OCI-LY7 (cell line): ENCODE measurements around the gene PATJ. TPM values are rescaled to one million over a fixed set of nuclear protein-coding genes. Genes with fewer than 3 reads are reported as not detected.

Source experiments
- BruUV-seq: library from RNA; stranded (reverse); fragments of 400-500 nt; replicated peaks from 2 replicates; lab custom pipeline; 2021; lab: Mats Ljungman, UMichigan
- CTCF ChIA-PET: fragments of 300-600 bp; sonication (Branson Sonifier 250); formaldehyde crosslinking; loops from one replicate; lab custom pipeline; 2022; ENCODE audit warnings: antibody characterized with exemption; ENCODE audit not compliant: unreplicated experiment; lab: Charles Lee
- POLR2A ChIA-PET: fragments of 300-600 bp; sonication (Branson Sonifier 250); formaldehyde crosslinking; loops from one replicate; lab custom pipeline; 2022; ENCODE audit warnings: antibody characterized with exemption; lab: Charles Lee
- DNase-seq: peaks from one replicate; pipeline ENCODE4 v3.0.0-alpha.2; 2015; ENCODE audit warnings: low spot score
- H2AFZ ChIP-seq: fragments of 200-600 bp; sonication (generic), shearing (Covaris generic); 2 replicates; pipeline ENCODE4 v1.6.1; 2014; ENCODE audit warnings: mild to moderate bottlenecking, antibody characterized with exemption, low read length, moderate library complexity
- H3K27ac ChIP-seq: fragments of 200-600 bp; sonication (generic); 2 replicates; pipeline ENCODE4 v1.5.1; 2014; ENCODE audit warnings: mixed run types, low read depth, mild to moderate bottlenecking, moderate library complexity, low read length, inconsistent platforms; ENCODE audit not compliant: poor library complexity, severe bottlenecking
- H3K36me3 ChIP-seq: fragments of 200-600 bp; sonication (generic); 2 replicates; pipeline ENCODE4 v1.6.1; 2014; ENCODE audit warnings: mild to moderate bottlenecking, antibody characterized with exemption, low read length, moderate library complexity, mixed read lengths; ENCODE audit not compliant: insufficient read depth
- H3K4me1 ChIP-seq: fragments of 200-600 bp; sonication (generic); 2 replicates; pipeline ENCODE4 v1.5.1; 2014; ENCODE audit warnings: mild to moderate bottlenecking, low read length; ENCODE audit not compliant: insufficient read depth, poor library complexity, severe bottlenecking
- H3K4me2 ChIP-seq: fragments of 200-600 bp; sonication (generic); 2 replicates; pipeline ENCODE4 v1.6.1; 2014; ENCODE audit warnings: mild to moderate bottlenecking, low read length
- H3K4me3 ChIP-seq: fragments of 200-600 bp; sonication (generic); 2 replicates; pipeline ENCODE4 v1.5.1; 2014; ENCODE audit warnings: mild to moderate bottlenecking, low read depth, low read length; ENCODE audit not compliant: poor library complexity, severe bottlenecking
- H3K79me2 ChIP-seq: fragments of 200-600 bp; sonication (generic); 2 replicates; pipeline ENCODE4 v1.6.1; 2016; ENCODE audit warnings: low read depth, mild to moderate bottlenecking, low read length, moderate library complexity, mixed read lengths; ENCODE audit not compliant: insufficient read depth
- H3K9me2 ChIP-seq: fragments of 200-600 bp; sonication (generic); 2 replicates; pipeline ENCODE4 v1.6.1; 2016; ENCODE audit warnings: mild to moderate bottlenecking, low read length, mixed read lengths; ENCODE audit not compliant: insufficient read depth
- H3K9me3 ChIP-seq: fragments of 200-600 bp; sonication (generic); 2 replicates; pipeline ENCODE4 v1.6.1; 2014; ENCODE audit warnings: mild to moderate bottlenecking, mixed run types, low read length, mixed read lengths
- H4K20me1 ChIP-seq: fragments of 200-600 bp; sonication (generic); 2 replicates; pipeline ENCODE4 v1.6.1; 2014; ENCODE audit warnings: mild to moderate bottlenecking, antibody characterized with exemption, low read length, moderate library complexity, mixed read lengths; ENCODE audit not compliant: insufficient read depth
- CTCF ChIP-seq: fragments of 200-600 bp; sonication (generic); conservative IDR thresholded peaks from 2 replicates; pipeline ENCODE4 v1.5.1; 2014; ENCODE audit warnings: mild to moderate bottlenecking, antibody characterized with exemption, low read length, moderate library complexity, mixed read lengths
- EZH2phosphoT487 ChIP-seq: fragments of 200-600 bp; sonication (generic); IDR thresholded peaks from 2 replicates; pipeline ENCODE4 v1.6.1; 2018; ENCODE audit warnings: low read depth, borderline replicate concordance, mild to moderate bottlenecking, mixed run types, antibody characterized with exemption, low read length, moderate library complexity, mixed read lengths
- intact Hi-C: fragments of 100-400 bp; cut with micrococcal nuclease; formaldehyde crosslinking; loops from one replicate; pipeline ENCODE4 v1.10.0; 2022; ENCODE audit not compliant: unreplicated experiment
- total RNA-seq, 2 experiments: library from RNA; depleted of rRNA in 1 of 2; stranded (reverse); fragments of >200 nt in 1 of 2; shearing (Covaris generic) in 1 of 2; gene quantifications; 2 replicates each; pipeline ENCODE4 v1.2.3, GENCODE V29; 2014 to 2022

PATJ gene
- total RNA-seq, 2 experiments from 2014 or later, result 0.95 to 4.0 TPM

DNA sequence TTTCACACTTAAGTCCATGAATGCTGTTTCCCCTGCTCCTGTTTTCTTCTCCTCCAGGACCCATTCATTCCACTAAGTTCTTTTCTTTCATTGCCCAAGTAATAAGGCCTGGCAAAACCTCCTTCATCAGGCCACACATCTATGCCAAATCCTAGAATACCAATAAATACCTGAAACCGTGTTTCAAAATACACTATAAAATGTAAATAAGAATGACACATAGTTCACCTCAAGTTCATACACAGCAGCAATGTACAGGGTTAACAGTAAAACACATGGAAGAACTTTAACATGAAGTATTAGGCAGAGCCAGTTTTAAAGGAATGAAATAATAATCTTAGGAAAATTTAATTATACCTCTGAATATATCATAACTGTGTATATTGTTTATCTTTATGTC is 365.6 kb downstream of the PATJ start:
- no TSS peak for BruUV-seq
- intact Hi-C loops, result no loop called here
- no peak overlapping the region for H3K4me2 ChIP-seq
- H3K27ac ChIP-seq, result no peak overlapping the region
- H3K4me3 ChIP-seq, result no peak overlapping the region
- H3K79me2 ChIP-seq, result no peaks in the 10 kb centered on the region
- H2AFZ ChIP-seq, result no peak overlapping the region
- no peaks in the 10 kb centered on the region for H4K20me1 ChIP-seq
- TF ChIP-seq EZH2phosphoT487 (no peak), CTCF (no peak)
- POLR2A ChIA-PET, result interaction anchor here (0.7 kb wide), 1 partner anchor 46 kb away, joined by 3 read pairs; no protein-coding TSS in a partner anchor
- no peak for DNase-seq
- H3K4me1 ChIP-seq, result no peaks in the 10 kb centered on the region
- CTCF ChIA-PET, result no interaction called here
- H3K36me3 ChIP-seq, result no peaks in the 10 kb centered on the region
- no peaks in the 10 kb centered on the region for H3K9me2 ChIP-seq
- no peaks in the 10 kb centered on the region for H3K9me3 ChIP-seq

DNA sequence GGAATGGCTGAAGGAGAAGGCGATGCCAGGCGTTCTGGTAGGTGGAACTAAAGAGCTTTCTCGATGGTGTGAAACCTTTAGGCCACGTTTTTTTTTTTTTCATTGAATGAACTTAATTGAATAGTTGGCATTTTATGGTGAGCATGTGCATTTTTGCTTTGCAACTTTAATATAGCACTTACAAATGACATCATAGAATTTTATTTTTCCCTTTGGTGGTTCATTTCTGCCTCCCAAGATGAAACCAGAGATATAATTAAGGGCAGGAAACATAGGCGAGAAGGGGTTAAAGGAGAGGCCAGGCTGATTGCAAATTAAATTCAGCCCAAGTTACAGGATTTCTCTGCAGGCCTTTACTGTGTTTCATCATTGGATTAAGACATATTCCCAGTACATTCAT is 366.8 kb downstream of the PATJ start:
- BruUV-seq, result no TSS peak
- H3K27ac ChIP-seq, result no peak overlapping the region
- H3K79me2 ChIP-seq, result no peaks in the 10 kb centered on the region
- CTCF ChIA-PET, result no interaction called here
- TF ChIP-seq EZH2phosphoT487 (no peak), CTCF (no peak)
- H4K20me1 ChIP-seq, result no peaks in the 10 kb centered on the region
- no peaks in the 10 kb centered on the region for H3K9me2 ChIP-seq
- DNase-seq, result no peak
- no peak overlapping the region for H2AFZ ChIP-seq
- H3K36me3 ChIP-seq, result no peaks in the 10 kb centered on the region
- H3K9me3 ChIP-seq, result no peaks in the 10 kb centered on the region
- no peak overlapping the region for H3K4me3 ChIP-seq
- POLR2A ChIA-PET, result no interaction called here
- intact Hi-C loops, result no loop called here
- no peak overlapping the region for H3K4me2 ChIP-seq
- H3K4me1 ChIP-seq, result no peaks in the 10 kb centered on the region

DNA sequence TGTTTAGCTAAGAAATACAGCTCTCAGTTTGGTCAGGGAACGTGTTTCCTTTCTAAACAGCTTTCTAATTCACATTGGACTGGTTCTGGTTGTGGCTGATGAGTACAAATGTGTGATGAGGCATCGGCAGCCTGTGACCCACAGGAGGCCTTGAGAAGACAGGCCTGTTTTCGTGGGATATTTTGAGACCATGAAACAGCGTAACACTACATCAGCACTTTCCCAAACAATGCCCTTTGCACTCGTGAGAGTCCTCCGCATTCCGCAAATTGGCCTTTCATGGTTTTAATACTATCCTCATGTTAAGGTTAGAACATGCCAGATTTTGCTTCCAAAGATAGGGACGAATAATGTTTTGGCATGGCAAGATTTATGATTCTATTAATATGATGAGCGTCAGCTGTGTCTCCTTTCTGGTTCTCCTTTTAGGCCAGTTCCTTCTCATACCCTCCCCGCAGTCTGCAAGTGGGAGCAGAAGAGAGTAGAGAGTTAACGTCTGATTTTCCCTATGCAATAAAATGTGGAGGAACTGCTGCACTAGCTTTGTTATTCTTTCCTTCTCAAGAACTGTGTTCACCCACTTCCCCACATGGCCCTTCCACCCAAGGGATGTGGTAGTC is 368.0 kb downstream of the PATJ start:
- Histone ChIP-seq H3K27ac (no peak overlapping the region), H3K79me2 (no peaks in the 10 kb centered on the region), H3K36me3 (no peaks in the 10 kb centered on the region), H3K4me2 (no peak overlapping the region), H2AFZ (no peak overlapping the region), H3K9me2 (no peaks in the 10 kb centered on the region), H4K20me1 (no peaks in the 10 kb centered on the region), H3K9me3 (no peaks in the 10 kb centered on the region), H3K4me3 (no peak overlapping the region), H3K4me1 (no peaks in the 10 kb centered on the region)
- no peak for DNase-seq
- CTCF ChIA-PET, result no interaction called here
- TF ChIP-seq CTCF (no peak), EZH2phosphoT487 (no peak)
- BruUV-seq, result no TSS peak
- POLR2A ChIA-PET, result no interaction called here
- intact Hi-C loops, result no loop called here
